Pancreas (tissue), 10 donors: ENCODE measurements around the gene CAPN13. TPM values are rescaled to one million over a fixed set of nuclear protein-coding genes. Genes with fewer than 3 reads are reported as not detected.

Source experiments
- ATAC-seq, 4 donors: fragments of 200-7000 bp; cut with Tn5 transposase; one replicate each; pipeline versions ENCODE4 v1.8.0 to v1.9.1; 2020; ENCODE audit warnings: mild to moderate bottlenecking in 4 of 4, moderate library complexity in 4 of 4
- DNase-seq, 6 donors: peaks; one replicate each; pipeline ENCODE4 v3.0.0-alpha.2; 2020
- FAIRE-seq: peaks from 2 replicates; lab custom pipeline; 2012; peaks lifted over from hg19 to GRCh38; lab: Jason Lieb, UNC
- H3K27ac ChIP-seq, 4 donors: fragments of 200-600 bp; sonication (generic); 1 replicate in 3 of 4; 2 replicates in 1 of 4; pipeline versions ENCODE4 v1.5.0 to v1.8.0; 2020
- H3K27me3 ChIP-seq, 4 donors: fragments of 200-600 bp; one replicate each; pipeline ENCODE4 v1.8.0; 2021
- H3K36me3 ChIP-seq, 3 donors: fragments of 200-600 bp; sonication (generic) in 1 of 3; one replicate each; pipeline versions ENCODE4 v1.5.0 to v1.8.0; 2020 to 2021
- H3K4me1 ChIP-seq, 3 donors: fragments of 200-600 bp; one replicate each; pipeline ENCODE4 v1.8.0; 2021
- H3K4me3 ChIP-seq, 4 donors: fragments of 200-600 bp; sonication (generic) in 2 of 4; one replicate each; pipeline versions ENCODE4 v1.5.0 to v1.8.0; 2020 to 2021
- H3K9me3 ChIP-seq, 4 donors: fragments of 200-600 bp; one replicate each; pipeline ENCODE4 v1.8.0; 2021
- CTCF ChIP-seq, 4 donors: fragments of 200-600 bp; sonication (generic) in 3 of 4; IDR thresholded peaks; one replicate each; pipeline versions ENCODE4 v1.5.0 to v1.8.0; 2021; ENCODE audit warnings: antibody characterized with exemption in 4 of 4
- WGBS, 2 donors: extraction: QIAGEN DNeasy Blood & Tissue Kit; methylation state at CpG; one replicate each; pipeline ENCODE4 v1.1.7; 2013; 5-methylcytosine and 5-hydroxymethylcytosine counted together
- intact Hi-C, 3 donors: fragments of 100-400 bp; cut with DNase I; formaldehyde crosslinking; loops; one replicate each; pipeline versions ENCODE4 v1.11.1 to v1.14.2; 2022
- polyA plus RNA-seq, 2 donors: library from polyadenylated mRNA; stranded (reverse); fragments of 200-250 nt; gene quantifications; one replicate each; pipeline ENCODE4 v1.2.3, GENCODE V29; 2013
- total RNA-seq, 6 donors: library from RNA; stranded (reverse); fragmentation: NEBNext Ultra II Directional in 4 of 6; extraction: Animal tissue kit (Norgen Biotek cat#: 25700) in 4 of 6; gene quantifications; one replicate each; pipeline versions ENCODE4 v1.2.1 to v1.2.4, GENCODE V29; 2021 to 2023
- donor health status: healthy with polysubstance abuse.
- donor health status: DM: no; HTN: no; CAD: no; lungs with moderate emphysema.
- donor health status: DM: no; HTN: no; CAD: no.
- donor health status: control.
- donor health status: control.
- donor health status: Bipolar disorder and iron deficiency.
- donor health status: DM: yes; HTN: yes; CAD: no.
- donor health status: DM: no; HTN: no; CAD: no.
- donor health status: DM: no; HTN: no; CAD: no.
- donor health status: DM: yes; HTN: yes; CAD: no.

Gene CAPN13
- total and polyA plus RNA-seq, 8 donors: 2.7 to 18.3 (median 6.5) TPM

- no peak for ATAC-seq
- Histone ChIP-seq H3K27me3 (no peaks in the 10 kb centered on the region), H3K4me3 (no peak overlapping the region), H3K27ac (no peak overlapping the region), H3K4me1 (peaks cover 24 to 31% (median 26%) of the 10 kb centered on the region in 3 donors), H3K9me3 (no peaks in the 10 kb centered on the region), H3K36me3 (no peaks in the 10 kb centered on the region)
- no peak for FAIRE-seq
- TF ChIP-seq CTCF (IDR thresholded peaks at IDR 0.05): no peak
- WGBS, 2 donors: 59 to 66% methylated on average over 4 of the region's 4 CpGs
- intact Hi-C loops: no loop called here
- no peak for DNase-seq
These were observed 2.7 kb upstream of the CAPN13 start for GRCh38 chr2:30809938-30810337.

GRCh38 chr2:30808695-30809094, 1.4 kb upstream of the CAPN13 start:
- H3K4me3 ChIP-seq: no peak overlapping the region
- no peak for TF ChIP-seq CTCF (IDR thresholded peaks at IDR 0.05)
- no peaks in the 10 kb centered on the region for H3K9me3 ChIP-seq
- no peaks in the 10 kb centered on the region for H3K27me3 ChIP-seq
- no peak for FAIRE-seq
- 28 to 43% methylated on average over 4 of the region's 4 CpGs for WGBS, 2 donors
- peak overlapping the region in 1 of 4 donors; percentile 28 for H3K27ac ChIP-seq
- peak in 3 of 6 donors; percentile 41 to 68 (median 62) for DNase-seq
- no peaks in the 10 kb centered on the region for H3K36me3 ChIP-seq
- ATAC-seq: peak; percentile 69 to 75 (median 70)
- intact Hi-C loops: no loop called here
- peaks cover 24 to 31% (median 26%) of the 10 kb centered on the region in 3 donors for H3K4me1 ChIP-seq

GRCh38 chr2:30803281-30803680, 4.0 kb downstream of the CAPN13 start:
- H3K4me1 ChIP-seq: peaks cover 9 to 17% (median 9%) of the 10 kb centered on the region in 3 donors
- H3K4me3 ChIP-seq: no peak overlapping the region
- H3K9me3 ChIP-seq: no peaks in the 10 kb centered on the region
- intact Hi-C loops: no loop called here
- DNase-seq (no peak), ATAC-seq (no peak), FAIRE-seq (no peak)
- H3K27ac ChIP-seq: no peak overlapping the region
- no peaks in the 10 kb centered on the region for H3K36me3 ChIP-seq
- 80 to 86% methylated on average over 6 of the region's 6 CpGs for WGBS, 2 donors
- no peak for TF ChIP-seq CTCF (IDR thresholded peaks at IDR 0.05)
- H3K27me3 ChIP-seq: no peaks in the 10 kb centered on the region

- no peak overlapping the region for H3K27ac ChIP-seq
- 87 to 89% methylated on average over 4 of the region's 4 CpGs for WGBS, 2 donors
- no peaks in the 10 kb centered on the region for H3K27me3 ChIP-seq
- DNase-seq: no peak
- ATAC-seq: no peak
- peaks cover 2 to 10% (median 6%) of the 10 kb centered on the region in 3 donors for H3K4me1 ChIP-seq
- intact Hi-C loops: no loop called here
- H3K9me3 ChIP-seq: no peaks in the 10 kb centered on the region
- H3K36me3 ChIP-seq: no peaks in the 10 kb centered on the region
- no peak for TF ChIP-seq CTCF (IDR thresholded peaks at IDR 0.05)
- H3K4me3 ChIP-seq: no peak overlapping the region
- FAIRE-seq: no peak
These were observed 4.6 kb downstream of the CAPN13 start for GRCh38 chr2:30802611-30803010.

- Histone ChIP-seq H3K27ac (no peak overlapping the region), H3K4me3 (no peak overlapping the region), H3K36me3 (no peaks in the 10 kb centered on the region), H3K4me1 (peaks cover 0 to 9% (median 8%) of the 10 kb centered on the region in 3 donors), H3K9me3 (no peaks in the 10 kb centered on the region), H3K27me3 (no peaks in the 10 kb centered on the region)
- ATAC-seq: no peak
- 93 to 95% methylated on average over 13 of the region's 13 CpGs for WGBS, 2 donors
- FAIRE-seq: no peak
- intact Hi-C loops: no loop called here
- no peak for TF ChIP-seq CTCF (IDR thresholded peaks at IDR 0.05)
- DNase-seq: no peak
These were observed 5.3 kb downstream of the CAPN13 start for GRCh38 chr2:30801821-30802455.
